A549 (cell line): ENCODE data around the gene NUMA1. TPM values are rescaled to one million over a fixed set of nuclear protein-coding genes. Genes with fewer than 3 reads are reported as not detected.

Experiments used
- ATAC-seq, 2 experiments: fragments of 200-7000 bp in 1 of 2; fragments of >200 bp in 1 of 2; cut with Nextera tagmentation in 1 of 2; cut with Tn5 transposase in 1 of 2; 3 replicates each; pipeline versions ENCODE4 v1.8.0 to v1.9.1; 2018 to 2020; ENCODE audit warnings: mild to moderate bottlenecking in 1 of 2, moderate library complexity in 1 of 2
- CTCF ChIA-PET: fragments of 300-600 bp; sonication (Branson Sonifier 250); formaldehyde crosslinking; extraction: SDS; loops from one replicate; lab custom pipeline; 2021; ENCODE audit warnings: antibody characterized with exemption, inconsistent platforms; lab: Yijun Ruan, JAX
- POLR2A ChIA-PET: fragments of 350-600 bp; formaldehyde crosslinking; extraction: SDS; loops from one replicate; lab custom pipeline; 2021; ENCODE audit warnings: antibody characterized with exemption, inconsistent platforms; lab: Yijun Ruan, JAX
- DNase-seq, 2 experiments: peaks; one replicate each; pipeline versions ENCODE4 v3.0.0 to v3.0.0-alpha.2; 2011 to 2016; ENCODE audit warnings: low read depth in 1 of 2, low spot score in 1 of 2
- FAIRE-seq: peaks from 2 replicates; lab custom pipeline; 2011; peaks lifted over from hg19 to GRCh38; lab: Jason Lieb, UNC
- H3K27ac ChIP-seq, 2 experiments: fragments of >200 bp; sonication (Bioruptor Twin); formaldehyde crosslinking; 3 replicates each; pipeline ENCODE4 v1.5.1; 2016 to 2017
- H3K4me1 ChIP-seq: fragments of >200 bp; sonication (Bioruptor Twin); formaldehyde crosslinking; 3 replicates; pipeline ENCODE4 v1.6.1; 2016
- H3K4me2 ChIP-seq: fragments of >200 bp; sonication (Bioruptor Twin); formaldehyde crosslinking; 3 replicates; pipeline ENCODE4 v1.6.1; 2016
- H3K4me3 ChIP-seq: fragments of >200 bp; sonication (Bioruptor Twin); formaldehyde crosslinking; 3 replicates; pipeline ENCODE4 v1.5.1; 2016
- H3K9me3 ChIP-seq: fragments of >200 bp; sonication (Bioruptor Twin); formaldehyde crosslinking; 3 replicates; pipeline ENCODE4 v1.6.1; 2016
- CBX8 ChIP-seq: fragments of 200-600 bp; sonication (generic); IDR thresholded peaks from 2 replicates; pipeline ENCODE4 v1.6.1; 2016
- CEBPB ChIP-seq, 2 experiments: fragments of >200 bp in 1 of 2; sonication (Bioruptor Twin) in 1 of 2; formaldehyde crosslinking in 1 of 2; IDR thresholded peaks; 2 replicates each; pipeline ENCODE4 v1.6.1; 2012 to 2016
- EHMT2 ChIP-seq: fragments of 200-600 bp; sonication (generic); IDR thresholded peaks from 2 replicates; pipeline ENCODE4 v1.6.1; 2016; ENCODE audit warnings: antibody characterized with exemption, low read depth, mild to moderate bottlenecking, moderate library complexity
- FOSL2 ChIP-seq, 2 experiments: fragments of 450-650 bp in 1 of 2; fragments of >200 bp in 1 of 2; sonication (Bioruptor Twin) in 1 of 2; formaldehyde crosslinking; IDR thresholded peaks; 2 replicates each; pipeline versions ENCODE4 v1.5.0 to v1.6.1; 2016 to 2020; ENCODE audit warnings: mild to moderate bottlenecking in 1 of 2, moderate library complexity in 1 of 2
- FOXS1 ChIP-seq: fragments of 250-450 bp; sonication (Bioruptor Pico); IDR thresholded peaks from 2 replicates; pipeline ENCODE4 v1.5.0; 2020; ENCODE audit warnings: mild to moderate bottlenecking, moderate library complexity
- HDAC2 ChIP-seq: fragments of 200-600 bp; sonication (generic); IDR thresholded peaks from 2 replicates; pipeline ENCODE4 v1.6.1; 2016
- HEYL ChIP-seq: fragments of 250-450 bp; sonication (Bioruptor Pico); IDR thresholded peaks from 2 replicates; pipeline ENCODE4 v1.8.0; 2021; ENCODE audit warnings: mild to moderate bottlenecking, moderate library complexity
- JUN ChIP-seq, 2 experiments: fragments of >200 bp; sonication (Bioruptor Twin); formaldehyde crosslinking; IDR thresholded peaks; 2 replicates in 1 of 2; 3 replicates in 1 of 2; pipeline ENCODE4 v1.6.1; 2016 to 2017
- JUNB ChIP-seq: fragments of >200 bp; sonication (Bioruptor Twin); formaldehyde crosslinking; IDR thresholded peaks from 2 replicates; pipeline ENCODE4 v1.6.1; 2016
- MAFK ChIP-seq: fragments of 450-650 bp; IDR thresholded peaks from 2 replicates; pipeline ENCODE4 v1.6.1; 2014; ENCODE audit not compliant: partially characterized antibody
- MAZ ChIP-seq: fragments of 150-350 bp; IDR thresholded peaks from 2 replicates; pipeline ENCODE4 v1.6.1; 2014; ENCODE audit warnings: antibody characterized with exemption, low read depth, low read length, borderline replicate concordance
- MYC ChIP-seq: IDR thresholded peaks from 2 replicates; pipeline ENCODE4 v1.6.1; 2012; ENCODE audit warnings: mild to moderate bottlenecking, inconsistent platforms, low read length, improper control_type of control experiment, borderline replicate concordance
- NFE2L2 ChIP-seq: fragments of 150-350 bp; conservative IDR thresholded peaks from 2 replicates; pipeline ENCODE4 v1.6.1; 2014; ENCODE audit warnings: low read length
- NPAS2 ChIP-seq: fragments of 250-450 bp; sonication (Bioruptor Pico); IDR thresholded peaks from 2 replicates; pipeline ENCODE4 v1.8.0; 2022; ENCODE audit warnings: mild to moderate bottlenecking, moderate library complexity, borderline replicate concordance
- PHF8 ChIP-seq: fragments of 200-600 bp; sonication (generic); IDR thresholded peaks from 2 replicates; pipeline ENCODE4 v1.6.1; 2016; ENCODE audit warnings: low read depth, mild to moderate bottlenecking, antibody characterized with exemption, moderate library complexity, borderline replicate concordance
- RARB ChIP-seq: fragments of 250-450 bp; sonication (Bioruptor Pico); IDR thresholded peaks from 2 replicates; pipeline ENCODE4 v1.8.0; 2021; ENCODE audit warnings: mild to moderate bottlenecking, moderate library complexity
- RNF2 ChIP-seq: fragments of 200-600 bp; sonication (generic); IDR thresholded peaks from 2 replicates; pipeline ENCODE4 v1.6.1; 2016; ENCODE audit warnings: low read depth, mild to moderate bottlenecking, antibody characterized with exemption, moderate library complexity, borderline replicate concordance
- ZC3H11A ChIP-seq: fragments of 450-650 bp; IDR thresholded peaks from 2 replicates; pipeline ENCODE4 v1.6.1; 2014; ENCODE audit warnings: antibody characterized with exemption, mild to moderate bottlenecking
- ZSCAN20 ChIP-seq: fragments of 250-450 bp; sonication (Bioruptor Pico); IDR thresholded peaks from 2 replicates; pipeline ENCODE4 v1.8.0; 2022; ENCODE audit warnings: mild to moderate bottlenecking, moderate library complexity
- WGBS: methylation state at CpG from one replicate; pipeline ENCODE4 v1.1.6; 2017; ENCODE audit errors: missing lambda C conversion rate; 5-methylcytosine and 5-hydroxymethylcytosine counted together
- polyA plus RNA-seq, 4 experiments: library from polyadenylated mRNA; depleted of rRNA in 3 of 4; stranded (reverse); fragments of >200 nt; fragmentation: RNase III in 1 of 4; extraction: RNeasy Plus Mini Kit Qiagen cat#74134 plus additional on column Dnase treatment in 1 of 4; gene quantifications; 2 replicates in 3 of 4; 3 replicates in 1 of 4; pipeline ENCODE4 v1.2.3, GENCODE V29; 2011 to 2017
- TF ChIP-seq, protein P1 (sequence below): fragments of >200 bp; sonication (Bioruptor Twin); formaldehyde crosslinking; IDR thresholded peaks from 2 replicates; pipeline ENCODE4 v1.6.1; 2016
- TF ChIP-seq, protein P2 (sequence below): fragments of >200 bp; sonication (Bioruptor Twin); formaldehyde crosslinking; IDR thresholded peaks from 3 replicates; pipeline ENCODE4 v1.6.1; 2016

NUMA1 gene
- polyA plus RNA-seq, 2 of the 4 experiments (the other 2 are of a cell fraction) = 51.5 to 65.8 TPM

DNA sequence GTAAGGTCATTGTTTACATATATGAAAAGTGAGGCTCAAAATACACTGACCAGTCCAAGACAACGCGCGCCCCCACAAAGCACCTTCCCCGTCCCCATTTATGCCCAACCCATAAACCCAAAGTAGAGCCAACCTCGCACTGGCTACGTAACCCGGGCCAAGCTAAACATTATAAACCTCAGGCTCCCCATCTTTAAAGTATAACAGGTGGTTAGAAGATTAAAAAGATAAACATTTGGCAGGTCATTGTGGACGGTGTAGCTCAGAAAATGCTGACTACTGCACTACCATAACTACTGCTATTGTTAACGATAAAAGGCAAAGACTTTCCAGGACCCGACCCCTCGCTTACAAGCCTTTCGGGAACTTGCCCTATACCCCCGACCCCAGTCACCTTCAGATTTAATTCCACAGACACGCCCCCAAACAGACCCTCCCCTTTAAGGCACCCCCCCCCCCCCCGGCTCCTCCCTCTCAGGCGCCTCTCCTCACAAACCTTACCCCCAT, 470 bp downstream of the NUMA1 start:
- DNase-seq (no peak), FAIRE-seq (no peak), ATAC-seq (peak; percentile 58 to 65; a peak in 5 of 6 replicates)
- ChIA-PET POLR2A (interaction anchor here (0.7 kb wide), 1 partner anchor 39 kb away, joined by 3 read pairs; no protein-coding TSS in a partner anchor), CTCF (interaction anchor here (6.2 kb wide), 1 partner anchor 11 kb away, joined by 40 read pairs; no protein-coding TSS in a partner anchor)
- peaks cover 19% of the 10 kb centered on the region for H3K4me1 ChIP-seq
- H3K27ac ChIP-seq = peak overlapping the region; percentile 78 to 88
- WGBS = 0% methylated on average over 13 of the region's 16 CpGs
- TF ChIP-seq MAFK (peak; percentile 93), ZC3H11A (no peak)
- TF ChIP-seq, protein P1, sequence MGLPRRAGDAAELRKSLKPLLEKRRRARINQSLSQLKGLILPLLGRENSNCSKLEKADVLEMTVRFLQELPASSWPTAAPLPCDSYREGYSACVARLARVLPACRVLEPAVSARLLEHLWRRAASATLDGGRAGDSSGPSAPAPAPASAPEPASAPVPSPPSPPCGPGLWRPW = no peak
- H3K9me3 ChIP-seq = no peaks in the 10 kb centered on the region
- H3K4me3 ChIP-seq = peak overlapping the region; percentile 85
- peak overlapping the region; percentile 96 for H3K4me2 ChIP-seq

DNA sequence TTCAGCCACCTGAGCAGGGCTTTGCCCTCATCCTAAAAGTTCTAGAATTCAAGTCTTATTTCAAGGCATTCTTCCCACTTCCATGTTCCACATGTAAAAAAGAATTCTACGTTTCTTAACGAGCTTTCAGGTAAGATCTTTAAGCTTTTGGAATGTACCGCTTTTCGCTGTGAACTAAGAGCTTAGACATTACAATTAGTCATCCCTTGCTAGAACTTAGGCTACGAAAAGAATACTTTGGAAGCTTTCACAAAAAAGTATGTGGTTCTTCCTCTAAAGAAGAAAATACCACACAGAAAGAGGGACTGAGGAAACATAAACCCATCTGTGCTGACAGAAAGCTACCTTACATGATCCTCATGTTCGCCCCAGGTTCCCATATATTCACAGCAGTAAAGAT, 1.9 kb downstream of the NUMA1 start:
- H3K4me1 ChIP-seq = peaks cover 19% of the 10 kb centered on the region
- peak overlapping the region; percentile 78 to 88; a peak in 4 of 6 replicates for H3K27ac ChIP-seq
- ChIA-PET POLR2A (interaction anchor here (1.2 kb wide), 1 partner anchor 37 kb away, joined by 3 read pairs; no protein-coding TSS in a partner anchor), CTCF (interaction anchor here (0.7 to 6.2 kb wide), 9 partner anchors 9 to 101 kb away, joined by 3 to 40 read pairs (median 4); no protein-coding TSS in a partner anchor)
- no peak for DNase-seq
- peak overlapping the region; percentile 96 for H3K4me2 ChIP-seq
- no peak for FAIRE-seq
- ATAC-seq = no peak
- TF ChIP-seq HEYL (CRISPR knock-in tag) (no peak), ZSCAN20 (CRISPR knock-in tag) (no peak), NFE2L2 (no peak), RARB (CRISPR knock-in tag) (no peak), JUNB (no peak), CEBPB (IDR thresholded peaks at IDR 0.05) (no peak), NPAS2 (CRISPR knock-in tag) (no peak), CBX8 (no peak), MAZ (no peak), PHF8 (no peak), JUN (IDR thresholded peaks at IDR 0.05) (no peak), HDAC2 (no peak), MYC (no peak), FOSL2 (IDR thresholded peaks at IDR 0.05) (no peak), FOSL2 (CRISPR knock-in tag; IDR thresholded peaks at IDR 0.05) (no peak)
- TF ChIP-seq, protein P2, sequence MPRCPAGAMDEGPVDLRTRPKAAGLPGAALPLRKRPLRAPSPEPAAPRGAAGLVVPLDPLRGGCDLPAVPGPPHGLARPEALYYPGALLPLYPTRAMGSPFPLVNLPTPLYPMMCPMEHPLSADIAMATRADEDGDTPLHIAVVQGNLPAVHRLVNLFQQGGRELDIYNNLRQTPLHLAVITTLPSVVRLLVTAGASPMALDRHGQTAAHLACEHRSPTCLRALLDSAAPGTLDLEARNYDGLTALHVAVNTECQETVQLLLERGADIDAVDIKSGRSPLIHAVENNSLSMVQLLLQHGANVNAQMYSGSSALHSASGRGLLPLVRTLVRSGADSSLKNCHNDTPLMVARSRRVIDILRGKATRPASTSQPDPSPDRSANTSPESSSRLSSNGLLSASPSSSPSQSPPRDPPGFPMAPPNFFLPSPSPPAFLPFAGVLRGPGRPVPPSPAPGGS = no peak
- H3K4me3 ChIP-seq = peak overlapping the region; percentile 85
- H3K9me3 ChIP-seq = no peaks in the 10 kb centered on the region
- WGBS = 87% methylated on average over 6 of the region's 6 CpGs

DNA sequence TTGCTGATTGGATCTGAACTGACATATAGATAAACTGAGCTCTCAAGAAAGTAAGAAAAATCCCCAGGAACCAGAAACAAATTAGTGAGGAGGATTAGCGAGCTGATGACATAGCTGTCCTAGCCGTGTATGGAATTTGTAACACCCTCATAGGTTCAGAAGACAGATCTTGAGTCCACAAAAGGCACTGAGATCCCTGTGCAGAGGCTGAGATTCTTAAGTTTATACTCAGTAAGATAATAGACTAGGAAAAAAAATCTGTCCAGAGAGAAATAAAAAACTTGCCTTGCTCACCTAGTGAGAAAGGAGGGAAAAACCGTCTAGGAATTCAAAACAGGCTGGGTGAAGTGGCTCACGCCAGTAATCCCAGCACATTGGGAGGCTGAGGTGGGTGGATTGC, 4.6 kb downstream of the NUMA1 start:
- peaks cover 32% of the 10 kb centered on the region for H3K4me1 ChIP-seq
- FAIRE-seq (no peak), DNase-seq (no peak), ATAC-seq (no peak)
- 91% methylated on average over 4 of the region's 4 CpGs for WGBS
- no peak overlapping the region for H3K4me3 ChIP-seq
- no peaks in the 10 kb centered on the region for H3K9me3 ChIP-seq
- no peak overlapping the region for H3K4me2 ChIP-seq
- H3K27ac ChIP-seq = no peak overlapping the region
- POLR2A ChIA-PET = interaction anchor here (1.0 kb wide), 1 partner anchor 51 kb away, joined by 3 read pairs; no protein-coding TSS in a partner anchor
- CTCF ChIA-PET = interaction anchor here (1.1 to 6.2 kb wide), 6 partner anchors 9 to 61 kb away, joined by 3 to 40 read pairs (median 4); no protein-coding TSS in a partner anchor
- TF ChIP-seq FOXS1 (CRISPR knock-in tag) = no peak
- no peak for TF ChIP-seq MYC
- TF ChIP-seq RNF2 = no peak
- no peak for TF ChIP-seq EHMT2
- no peak for TF ChIP-seq NFE2L2
- TF ChIP-seq CEBPB (IDR thresholded peaks at IDR 0.05) = no peak
